Karpas-422 (cell line): ENCODE data around the gene RTBDN. TPM values are rescaled to one million over a fixed set of nuclear protein-coding genes. Genes with fewer than 3 reads are reported as not detected.

Experiments
- DNase-seq: peaks from one replicate; pipeline ENCODE4 v3.0.0-alpha.2; 2015
- H2AFZ ChIP-seq: fragments of 200-600 bp; sonication (generic); 2 replicates; pipeline ENCODE4 v1.6.1; 2014; ENCODE audit warnings: antibody characterized with exemption, low read length, mixed read lengths
- H3K27ac ChIP-seq: fragments of 200-600 bp; sonication (generic); 2 replicates; pipeline ENCODE4 v1.5.1; 2014; ENCODE audit warnings: mild to moderate bottlenecking, low read length, moderate library complexity
- H3K27me3 ChIP-seq: fragments of 200-600 bp; sonication (generic); 2 replicates; pipeline ENCODE4 v1.6.1; 2014; ENCODE audit warnings: low read length, mixed read lengths
- H3K36me3 ChIP-seq: fragments of 200-600 bp; sonication (generic); 2 replicates; pipeline ENCODE4 v1.6.1; 2014; ENCODE audit warnings: low read length, mixed read lengths; ENCODE audit not compliant: insufficient read depth
- H3K4me1 ChIP-seq: fragments of 200-600 bp; sonication (generic); 2 replicates; pipeline ENCODE4 v1.6.1; 2014; ENCODE audit warnings: mild to moderate bottlenecking, low read length, mixed read lengths
- H3K4me2 ChIP-seq: fragments of 200-600 bp; sonication (generic); 2 replicates; pipeline ENCODE4 v1.6.1; 2014; ENCODE audit warnings: low read length, low read depth, mild to moderate bottlenecking; ENCODE audit not compliant: poor library complexity, severe bottlenecking
- H3K4me3 ChIP-seq: fragments of 200-600 bp; sonication (generic); 2 replicates; pipeline ENCODE4 v1.5.1; 2014; ENCODE audit warnings: mild to moderate bottlenecking, antibody characterized with exemption, low read length, mixed read lengths
- H3K79me2 ChIP-seq: fragments of 200-600 bp; sonication (generic); 2 replicates; pipeline ENCODE4 v1.6.1; 2014; ENCODE audit warnings: mild to moderate bottlenecking, low read length, mixed read lengths
- H3K9ac ChIP-seq: fragments of 200-600 bp; sonication (generic); 2 replicates; pipeline ENCODE4 v1.6.0; 2014; ENCODE audit warnings: low read length
- H3K9me2 ChIP-seq: fragments of 200-600 bp; sonication (generic), shearing (Covaris generic); replicated peaks from 2 replicates; pipeline ENCODE4 v1.6.0; 2014; ENCODE audit warnings: mild to moderate bottlenecking, low read length, moderate library complexity; ENCODE audit not compliant: insufficient read depth
- H3K9me3 ChIP-seq: fragments of 300-700, 200-600 bp; sonication (generic); 2 replicates; pipeline ENCODE4 v1.6.1; 2014; ENCODE audit warnings: low read length, mixed read lengths
- H4K20me1 ChIP-seq: fragments of 200-600 bp; sonication (generic); 2 replicates; pipeline ENCODE4 v1.6.1; 2014; ENCODE audit warnings: mild to moderate bottlenecking, antibody characterized with exemption, low read length, low read depth; ENCODE audit not compliant: insufficient read depth
- total RNA-seq: library from RNA; depleted of rRNA; stranded (reverse); fragments of >200 nt; shearing (Covaris generic); gene quantifications from 2 replicates; pipeline ENCODE4 v1.2.3, GENCODE V29; 2014; ENCODE audit warnings: low replicate concordance

Gene RTBDN
- total RNA-seq, 1 experiment from 2014 or later, result not detected

DNA sequence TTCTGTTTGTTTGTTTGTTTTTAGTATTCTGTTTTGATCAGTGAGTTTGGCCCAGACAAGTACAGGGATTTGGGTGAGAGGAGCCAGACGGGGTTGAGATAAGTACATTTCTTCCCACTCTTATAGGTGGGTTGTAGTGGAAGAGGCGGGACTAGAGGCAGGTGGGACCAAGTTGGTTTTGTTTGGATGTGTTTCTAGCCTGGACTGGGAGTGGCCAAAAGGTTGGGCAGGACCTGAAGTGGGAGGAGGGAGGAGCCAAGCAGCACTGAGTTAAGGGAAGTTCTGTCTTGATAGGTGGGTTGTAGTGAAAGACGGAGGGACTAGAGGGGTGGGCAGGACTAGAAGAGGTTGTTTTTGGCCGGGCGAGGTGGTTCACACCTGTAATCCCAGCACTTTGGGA, 37.9 kb upstream of the RTBDN start:
- Histone ChIP-seq H3K4me1 (peaks cover 5% of the 10 kb centered on the region), H3K4me2 (no peak overlapping the region), H3K36me3 (peaks cover 16% of the 10 kb centered on the region), H3K9ac (no peak overlapping the region), H3K79me2 (no peaks in the 10 kb centered on the region), H3K4me3 (no peak overlapping the region), H3K9me3 (no peaks in the 10 kb centered on the region; the same call in 1 of the 2 replicates), H2AFZ (no peak overlapping the region), H3K27me3 (no peaks in the 10 kb centered on the region), H3K9me2 (no peaks in the 10 kb centered on the region), H4K20me1 (no peaks in the 10 kb centered on the region), H3K27ac (no peak overlapping the region)
- peak; percentile 55 for DNase-seq

DNA sequence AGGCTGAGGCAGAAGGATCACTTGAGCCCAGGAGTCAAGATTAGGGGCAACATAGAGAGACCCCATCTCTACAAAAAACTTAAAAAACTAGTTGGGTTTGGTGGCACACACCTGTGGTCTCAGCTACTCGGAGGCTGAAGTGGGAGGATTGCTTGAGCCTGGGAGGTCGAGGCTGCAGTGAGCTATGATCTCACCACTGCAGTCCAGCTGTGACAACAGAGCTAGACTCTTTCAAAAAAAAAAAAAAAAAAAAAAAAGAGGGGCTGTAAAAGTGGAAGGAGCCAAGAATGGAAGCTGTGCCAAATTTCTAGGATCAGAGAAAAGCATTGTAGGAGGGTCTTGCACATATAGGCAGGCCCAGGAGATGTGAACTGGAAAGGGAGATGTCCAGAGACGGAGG, 37.3 kb upstream of the RTBDN start:
- Histone ChIP-seq H3K4me1 (peaks cover 7% of the 10 kb centered on the region), H3K4me2 (no peak overlapping the region), H3K9ac (no peak overlapping the region), H4K20me1 (no peaks in the 10 kb centered on the region), H3K36me3 (peaks cover 16% of the 10 kb centered on the region), H3K79me2 (no peaks in the 10 kb centered on the region), H3K27ac (no peak overlapping the region), H3K4me3 (no peak overlapping the region), H2AFZ (no peak overlapping the region), H3K9me3 (no peaks in the 10 kb centered on the region; the same call in 1 of the 2 replicates), H3K9me2 (no peaks in the 10 kb centered on the region), H3K27me3 (no peaks in the 10 kb centered on the region)
- DNase-seq, result no peak

DNA sequence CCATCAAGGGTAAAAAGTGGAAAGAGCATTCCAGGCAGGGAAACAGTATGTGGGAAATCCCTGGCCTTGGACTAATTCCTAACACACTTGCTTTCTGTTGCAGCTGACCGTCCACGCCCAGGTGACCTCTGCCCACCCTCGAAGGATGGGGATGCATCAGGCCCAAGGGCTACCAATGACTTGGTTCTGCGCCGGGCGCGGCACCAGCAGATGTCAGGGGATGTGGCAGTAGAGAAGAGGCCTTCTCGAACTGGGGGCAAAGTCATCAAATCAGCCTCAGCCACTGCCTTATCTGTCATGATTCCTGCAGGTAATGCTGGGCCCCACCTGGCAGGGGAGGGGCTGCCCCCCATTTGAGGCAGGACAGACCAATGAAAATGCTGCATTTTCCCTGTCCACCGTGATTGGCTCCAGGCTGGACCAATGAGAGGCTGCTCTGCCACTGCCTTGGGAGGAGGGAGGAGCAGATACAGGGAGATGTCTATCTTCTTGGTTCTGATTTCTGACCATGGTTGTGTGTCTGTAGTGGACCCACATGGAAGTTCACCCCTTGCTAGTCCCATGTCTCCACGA, 34.2 kb upstream of the RTBDN start:
- no peaks in the 10 kb centered on the region; the same call in 1 of the 2 replicates for H3K9me3 ChIP-seq
- DNase-seq, result peak; percentile 89
- no peaks in the 10 kb centered on the region for H3K27me3 ChIP-seq
- no peak overlapping the region for H2AFZ ChIP-seq
- H3K4me1 ChIP-seq, result peaks cover 7% of the 10 kb centered on the region
- H3K9ac ChIP-seq, result no peak overlapping the region
- H3K4me2 ChIP-seq, result no peak overlapping the region
- peaks cover 9% of the 10 kb centered on the region for H3K36me3 ChIP-seq
- no peaks in the 10 kb centered on the region for H3K9me2 ChIP-seq
- H3K79me2 ChIP-seq, result no peaks in the 10 kb centered on the region
- no peak overlapping the region for H3K4me3 ChIP-seq
- no peak overlapping the region for H3K27ac ChIP-seq
- no peaks in the 10 kb centered on the region for H4K20me1 ChIP-seq

DNA sequence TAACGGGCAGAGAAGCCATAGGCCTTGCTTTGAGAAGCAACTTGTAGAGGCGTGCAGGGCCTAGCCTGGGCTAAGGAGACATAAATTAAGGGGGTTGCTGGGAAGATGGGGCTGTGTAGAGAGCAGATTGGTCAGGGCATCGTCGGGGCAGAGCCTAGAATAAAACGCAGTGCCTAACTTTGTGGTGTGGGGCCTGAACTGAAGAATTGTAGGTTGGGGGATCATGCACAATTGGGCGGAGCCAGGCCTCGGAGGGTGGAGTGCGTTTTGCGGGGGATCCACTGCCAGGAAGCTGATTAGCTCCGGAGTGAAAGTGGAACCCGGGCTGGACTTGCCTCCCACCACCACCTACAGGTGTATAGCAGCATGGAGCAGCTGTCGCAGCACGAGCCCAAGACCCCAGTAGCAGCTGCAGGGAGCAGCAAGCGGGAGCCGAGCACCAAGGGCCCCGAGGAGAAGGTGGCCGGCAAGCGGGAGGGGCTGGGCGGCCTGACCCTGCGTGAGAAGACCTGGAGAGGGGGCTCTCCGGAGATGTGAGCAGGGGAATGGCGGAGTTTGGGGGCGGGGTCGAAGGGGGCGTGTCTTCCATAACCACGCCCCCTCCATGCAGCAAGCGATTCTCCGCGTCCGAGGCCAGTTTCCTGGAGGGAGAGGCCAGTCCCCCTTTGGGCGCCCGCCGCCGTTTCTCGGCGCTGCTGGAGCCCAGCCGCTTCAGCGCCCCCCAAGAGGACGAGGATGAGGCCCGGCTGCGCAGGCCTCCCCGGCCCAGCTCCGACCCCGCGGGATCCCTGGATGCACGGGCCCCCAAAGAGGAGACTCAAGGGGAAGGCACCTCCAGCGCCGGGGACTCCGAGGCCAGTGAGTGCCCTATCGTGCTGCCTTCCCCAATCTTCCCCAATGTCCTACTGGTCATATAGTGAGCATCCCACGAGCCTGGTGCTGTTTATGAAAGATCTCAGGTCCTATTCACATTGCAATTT, 33.0 kb upstream of the RTBDN start:
- Histone ChIP-seq H3K36me3 (no peaks in the 10 kb centered on the region), H3K4me1 (peaks cover 7% of the 10 kb centered on the region), H2AFZ (peak overlapping the region; percentile 86), H3K9me3 (no peaks in the 10 kb centered on the region), H3K27ac (no peak overlapping the region), H3K9ac (peak overlapping the region; percentile 65), H3K79me2 (no peaks in the 10 kb centered on the region), H4K20me1 (no peaks in the 10 kb centered on the region), H3K4me2 (peak overlapping the region; percentile 72), H3K4me3 (peak overlapping the region; percentile 64), H3K9me2 (no peaks in the 10 kb centered on the region), H3K27me3 (no peaks in the 10 kb centered on the region)
- peak; percentile 83 for DNase-seq

DNA sequence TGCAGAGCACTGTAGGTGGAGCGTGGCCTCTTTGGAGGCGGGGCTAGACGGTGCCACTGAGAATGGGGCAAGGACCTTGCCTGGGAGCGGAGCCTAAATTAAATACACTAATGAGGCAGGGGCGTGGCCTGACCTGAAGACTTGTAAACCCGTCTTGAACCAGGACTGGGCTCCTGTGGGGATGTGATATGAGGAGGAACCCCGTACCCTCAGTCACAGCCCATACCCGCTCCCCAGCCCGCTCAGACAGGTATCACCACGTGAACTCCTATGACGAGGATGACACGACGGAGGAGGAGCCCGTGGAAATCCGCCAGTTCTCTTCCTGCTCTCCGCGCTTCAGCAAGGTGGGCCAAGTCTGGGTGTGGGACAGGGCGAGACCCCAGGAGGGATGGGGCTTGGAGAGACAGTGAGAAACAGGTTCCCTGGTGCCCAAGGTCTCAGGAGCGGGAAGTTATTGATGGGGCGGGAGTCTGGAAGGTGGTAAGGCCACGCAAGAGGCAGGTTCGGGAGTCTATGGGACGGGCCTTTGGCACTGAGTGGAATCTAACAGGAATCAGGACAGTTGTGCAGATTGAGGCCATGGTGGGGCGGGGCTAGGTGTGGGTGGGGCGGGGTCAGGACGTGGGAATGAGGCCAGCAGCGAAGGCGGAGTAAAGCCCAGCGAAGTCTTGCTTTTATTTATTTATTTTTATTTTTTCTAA, 32.2 kb upstream of the RTBDN start:
- Histone ChIP-seq H2AFZ (no peak overlapping the region), H3K27me3 (no peaks in the 10 kb centered on the region), H3K9ac (no peak overlapping the region), H3K4me3 (no peak overlapping the region), H3K4me2 (peak overlapping the region; percentile 72), H3K4me1 (peaks cover 7% of the 10 kb centered on the region), H4K20me1 (no peaks in the 10 kb centered on the region), H3K79me2 (no peaks in the 10 kb centered on the region), H3K36me3 (no peaks in the 10 kb centered on the region), H3K9me2 (no peaks in the 10 kb centered on the region), H3K27ac (no peak overlapping the region), H3K9me3 (no peaks in the 10 kb centered on the region)
- DNase-seq, result peak; percentile 57

DNA sequence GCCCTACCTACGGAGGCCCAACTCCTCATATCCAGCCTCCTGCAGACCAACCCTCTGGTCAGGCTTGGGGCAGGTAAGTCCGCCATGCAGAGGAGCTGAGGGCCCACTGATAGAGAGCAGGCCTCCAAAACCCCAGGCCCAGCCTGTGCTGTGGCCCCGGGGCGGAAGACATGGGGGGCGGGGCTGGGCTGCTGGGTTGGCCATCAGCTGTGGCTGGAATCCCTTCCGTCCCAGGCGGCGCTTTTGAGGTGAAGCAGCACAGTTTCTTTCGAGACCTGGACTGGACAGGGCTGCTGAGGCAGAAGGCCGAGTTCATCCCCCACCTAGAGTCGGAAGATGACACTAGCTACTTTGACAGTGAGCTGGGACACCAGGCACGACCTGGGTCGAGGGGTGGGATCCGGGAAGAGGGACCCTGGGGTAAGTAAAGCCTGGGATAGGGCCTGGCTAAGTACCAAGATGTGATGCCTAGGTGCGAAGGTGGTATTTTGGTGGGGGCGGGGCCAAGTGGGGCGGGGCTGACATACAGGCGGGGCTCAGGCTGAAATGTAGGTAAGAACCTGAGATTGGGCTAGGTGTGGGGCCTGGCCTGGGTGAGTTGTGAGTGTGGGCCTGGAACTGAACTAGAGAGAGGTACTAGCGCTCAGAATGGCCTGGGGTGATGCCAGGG, 31.5 kb upstream of the RTBDN start:
- Histone ChIP-seq H3K79me2 (no peaks in the 10 kb centered on the region), H3K27me3 (no peaks in the 10 kb centered on the region), H3K4me2 (no peak overlapping the region), H3K4me1 (peaks cover 7% of the 10 kb centered on the region), H3K36me3 (no peaks in the 10 kb centered on the region), H3K9me2 (no peaks in the 10 kb centered on the region), H3K9me3 (no peaks in the 10 kb centered on the region), H3K27ac (no peak overlapping the region), H2AFZ (no peak overlapping the region), H4K20me1 (no peaks in the 10 kb centered on the region), H3K4me3 (no peak overlapping the region), H3K9ac (no peak overlapping the region)
- DNase-seq, result no peak

DNA sequence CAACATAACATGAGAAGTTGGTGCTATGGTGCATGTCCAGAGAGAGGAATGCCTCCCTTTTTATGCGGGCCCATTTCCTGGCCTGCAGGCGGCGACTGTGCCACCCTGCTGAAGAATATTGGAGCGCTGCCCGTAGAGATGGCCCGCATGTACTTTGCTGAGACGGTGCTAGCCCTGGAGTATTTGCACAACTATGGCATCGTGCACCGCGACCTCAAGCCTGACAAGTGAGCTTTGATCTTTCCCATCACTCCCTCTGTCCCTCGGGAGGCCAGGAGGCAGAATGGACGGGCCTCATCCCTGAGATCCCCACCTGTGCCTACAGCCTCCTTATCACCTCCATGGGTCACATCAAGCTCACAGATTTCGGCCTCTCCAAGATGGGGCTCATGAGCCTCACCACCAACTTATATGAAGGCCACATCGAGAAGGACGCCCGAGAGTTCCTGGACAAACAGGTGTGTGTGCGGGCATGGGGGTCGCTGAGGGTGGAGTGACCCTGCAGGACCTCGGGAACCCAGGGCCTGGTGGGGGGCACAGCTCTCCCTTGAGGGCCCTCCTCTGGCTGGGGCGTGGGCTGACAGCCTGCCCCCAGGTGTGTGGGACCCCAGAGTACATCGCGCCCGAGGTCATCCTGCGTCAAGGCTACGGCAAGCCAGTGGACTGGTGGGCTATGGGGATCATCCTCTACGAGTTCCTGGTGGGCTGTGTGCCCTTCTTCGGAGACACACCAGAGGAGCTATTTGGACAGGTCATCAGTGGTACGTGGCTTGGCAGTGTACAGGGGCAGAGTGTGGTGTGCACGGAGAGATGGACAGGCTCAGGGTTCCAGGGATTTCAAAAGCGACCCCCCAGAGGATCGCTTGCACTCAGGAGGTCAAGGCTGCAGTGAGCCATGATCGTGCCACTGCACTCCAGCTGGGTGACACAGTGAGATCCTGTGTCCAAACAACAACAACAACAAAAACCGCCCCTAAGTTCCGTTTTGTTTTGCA, 30.6 kb upstream of the RTBDN start:
- no peaks in the 10 kb centered on the region for H3K79me2 ChIP-seq
- no peaks in the 10 kb centered on the region for H4K20me1 ChIP-seq
- H3K9ac ChIP-seq, result no peak overlapping the region
- H3K27me3 ChIP-seq, result no peaks in the 10 kb centered on the region
- H3K9me3 ChIP-seq, result no peaks in the 10 kb centered on the region
- no peak overlapping the region for H3K27ac ChIP-seq
- no peaks in the 10 kb centered on the region for H3K9me2 ChIP-seq
- peak; percentile 46 for DNase-seq
- H3K4me3 ChIP-seq, result no peak overlapping the region
- peaks cover 7% of the 10 kb centered on the region for H3K4me1 ChIP-seq
- H3K36me3 ChIP-seq, result no peaks in the 10 kb centered on the region
- H2AFZ ChIP-seq, result no peak overlapping the region
- no peak overlapping the region for H3K4me2 ChIP-seq
